GM21528 (cell line): ENCODE results near the gene WNT1.
A peak's percentile ranks its signal among the peaks of the same experiment; 100 is the strongest.

ENCODE experiments used
- ATAC-seq: cut with Tn5 transposase; IDR thresholded peaks from one replicate; pipeline ENCODE4 v1.9.1; 2021; ENCODE audit warnings: mild to moderate bottlenecking, moderate library complexity; ENCODE audit not compliant: unreplicated experiment, low FRiP score

The WNT1 gene

DNA sequence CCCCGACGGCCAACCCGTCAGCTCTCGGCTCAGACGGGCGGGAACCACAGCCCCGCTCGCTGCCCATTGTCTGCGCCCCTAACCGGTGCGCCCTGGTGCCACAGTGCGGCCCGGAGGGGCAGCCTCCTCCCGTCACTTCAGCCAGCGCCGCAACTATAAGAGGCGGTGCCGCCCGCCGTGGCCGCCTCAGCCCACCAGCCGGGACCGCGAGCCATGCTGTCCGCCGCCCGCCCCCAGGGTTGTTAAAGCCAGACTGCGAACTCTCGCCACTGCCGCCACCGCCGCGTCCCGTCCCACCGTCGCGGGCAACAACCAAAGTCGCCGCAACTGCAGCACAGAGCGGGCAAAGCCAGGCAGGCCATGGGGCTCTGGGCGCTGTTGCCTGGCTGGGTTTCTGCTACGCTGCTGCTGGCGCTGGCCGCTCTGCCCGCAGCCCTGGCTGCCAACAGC lies at the start of gene WNT1:
TSS of gene WNT1 (plus strand) at position 32 of the 450 bp plus-strand sequence. CDS start at position 361, 329 bp downstream.
- ATAC-seq = no peak

DNA sequence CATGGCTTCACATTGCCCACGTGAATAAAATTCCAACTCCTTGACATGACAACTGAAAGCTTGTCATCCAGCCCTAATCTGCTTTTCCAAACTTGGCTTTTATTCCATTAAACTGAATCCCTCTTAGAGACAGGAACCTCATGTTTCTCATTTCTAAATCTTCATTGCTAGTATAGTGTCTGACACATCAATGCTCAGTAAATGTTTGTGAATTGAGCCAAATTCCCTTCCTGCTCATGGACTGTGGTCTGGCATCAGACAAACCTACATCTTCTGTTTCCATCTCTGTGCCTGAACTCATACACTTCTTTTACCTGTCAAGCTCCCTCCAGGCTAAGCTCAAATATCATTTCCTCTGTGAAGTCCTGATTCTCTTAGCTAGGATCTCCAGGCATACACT lies 48.6 kb upstream of the WNT1 start:
- no peak for ATAC-seq

DNA sequence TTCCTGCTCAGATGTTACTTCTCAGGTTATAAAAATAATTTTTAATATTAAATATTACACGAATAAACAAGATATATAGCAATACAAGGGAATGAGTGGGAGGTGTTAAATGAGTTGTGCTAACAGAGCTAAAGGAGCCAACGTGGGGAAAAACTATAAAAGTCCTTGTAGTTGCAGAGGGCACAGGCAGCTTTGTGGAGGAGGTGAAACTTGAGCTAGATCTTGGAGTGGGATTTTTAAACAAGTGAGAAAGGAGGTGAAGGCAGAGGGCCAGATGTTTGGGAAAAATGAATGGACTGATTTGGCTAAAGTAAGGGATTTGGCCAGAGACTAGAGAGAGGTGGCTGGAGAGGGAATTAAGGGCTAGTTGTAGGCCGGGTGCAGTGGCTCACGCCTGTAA lies 47.6 kb upstream of the WNT1 start:
- ATAC-seq = no peak

DNA sequence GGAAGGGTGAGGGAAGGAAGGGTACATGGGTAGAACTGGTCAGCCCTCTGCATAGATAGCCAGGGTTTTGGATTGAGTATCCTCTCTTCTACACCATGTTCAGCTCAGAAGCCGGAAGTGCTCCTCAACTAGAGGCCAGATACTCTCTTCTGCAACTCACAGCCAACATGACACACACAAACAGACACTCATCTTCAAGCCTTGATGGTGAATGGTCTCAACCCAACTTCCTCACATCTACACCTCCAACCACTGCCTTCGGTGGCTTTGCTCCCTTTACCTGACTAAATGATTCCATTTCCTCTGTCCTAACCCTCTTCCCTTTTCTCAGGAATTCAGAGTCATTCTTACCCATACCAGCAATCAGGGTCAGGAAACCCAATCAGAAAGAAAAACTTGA lies 45.2 kb upstream of the WNT1 start:
- no peak for ATAC-seq

DNA sequence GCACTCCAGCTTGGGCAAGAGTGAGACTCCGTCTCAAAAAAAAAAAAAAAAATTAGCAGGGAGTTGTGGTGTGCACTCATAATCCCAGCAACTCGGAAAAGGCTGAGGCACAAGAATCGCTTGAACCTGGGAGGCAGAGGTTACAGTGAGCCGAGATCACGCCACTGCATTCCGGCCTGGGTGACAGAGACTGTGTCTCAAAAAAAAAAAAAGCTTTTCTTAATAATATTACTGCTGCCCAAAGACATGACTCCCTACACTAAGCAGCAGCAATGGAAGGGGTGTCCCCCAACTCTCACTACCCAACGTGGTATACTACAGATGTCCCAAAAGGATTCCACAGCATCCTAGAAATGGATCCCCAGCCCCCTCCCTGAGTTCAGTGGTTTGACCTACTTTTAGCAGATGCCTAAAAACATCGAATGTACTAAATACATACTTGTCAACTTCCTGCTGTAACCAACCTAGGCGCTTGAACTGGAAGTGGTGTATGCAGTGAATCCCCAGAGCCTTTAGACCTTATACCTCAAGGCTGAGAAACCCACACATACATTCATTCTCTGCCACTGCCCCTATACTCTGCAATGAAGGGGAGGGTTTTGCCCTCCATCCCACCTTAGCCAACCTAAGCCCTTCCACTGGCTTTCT lies 44.3 kb upstream of the WNT1 start:
- no peak for ATAC-seq

DNA sequence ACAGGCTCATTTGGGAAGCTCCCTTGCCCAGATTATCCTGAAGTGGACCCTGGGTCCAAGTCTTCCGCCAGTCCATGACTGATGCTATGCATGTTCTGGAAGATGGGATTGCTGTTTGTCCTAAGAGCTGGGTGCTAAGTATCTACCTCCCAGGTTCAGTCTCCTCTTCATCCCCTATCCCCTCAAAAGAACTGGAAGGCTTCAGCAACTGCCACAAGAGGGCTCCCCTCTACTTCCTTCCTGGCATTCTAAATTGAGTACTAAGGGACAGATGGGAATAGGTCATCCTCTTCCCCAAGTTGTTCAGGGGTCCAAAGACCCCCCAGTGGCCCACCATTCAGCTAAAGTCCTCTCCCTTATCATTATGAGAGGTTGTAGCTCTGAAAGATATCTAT lies 43.8 kb upstream of the WNT1 start:
- no peak for ATAC-seq

DNA sequence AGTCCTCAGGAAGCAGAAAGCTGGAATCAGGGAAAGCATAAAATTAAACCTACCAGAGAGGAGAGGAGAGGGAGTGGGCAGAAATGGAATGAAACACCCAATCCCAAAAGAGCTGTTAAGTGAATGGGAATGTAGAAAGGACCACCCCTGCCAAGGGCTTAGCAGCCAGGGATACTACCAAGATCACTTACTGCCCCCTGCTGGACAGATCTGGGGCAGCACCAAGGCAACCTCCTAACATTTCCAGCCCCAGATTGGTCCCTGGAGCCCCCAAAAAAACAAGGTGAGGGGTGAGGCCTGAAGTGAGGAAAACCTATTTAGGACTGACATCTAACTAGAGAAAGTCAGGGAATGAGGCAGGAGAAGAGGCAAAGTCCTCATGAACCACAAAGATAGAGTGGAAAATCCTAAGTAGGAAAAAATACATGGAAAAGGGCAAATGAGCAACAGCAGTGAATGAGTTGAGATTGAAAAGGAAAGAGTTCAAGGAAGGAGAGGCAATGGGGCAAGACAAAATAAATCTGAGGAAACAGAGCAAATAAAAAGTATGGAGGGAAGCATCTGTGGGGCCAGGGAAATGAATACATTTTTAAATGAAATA lies 41.6 kb upstream of the WNT1 start:
- no peak for ATAC-seq

DNA sequence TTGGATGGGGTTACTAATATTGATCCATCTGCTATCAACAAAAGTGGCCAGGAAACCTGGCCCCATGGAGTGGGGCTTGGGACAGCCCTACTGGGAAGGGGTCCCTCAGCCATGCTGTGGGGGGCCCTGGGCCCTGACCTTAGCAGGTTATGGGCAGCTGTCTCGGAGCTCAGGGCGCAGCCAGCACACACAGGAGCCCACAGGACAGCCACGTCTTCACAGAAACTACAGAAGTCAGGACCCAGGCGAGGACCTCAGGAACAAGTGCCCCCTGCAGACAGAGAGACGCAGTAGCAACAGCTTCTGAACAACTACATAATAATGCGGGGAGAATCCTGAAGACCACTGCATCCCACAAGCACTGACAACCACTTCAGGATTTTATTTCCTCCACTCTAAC lies 41.0 kb upstream of the WNT1 start:
- no peak for ATAC-seq

DNA sequence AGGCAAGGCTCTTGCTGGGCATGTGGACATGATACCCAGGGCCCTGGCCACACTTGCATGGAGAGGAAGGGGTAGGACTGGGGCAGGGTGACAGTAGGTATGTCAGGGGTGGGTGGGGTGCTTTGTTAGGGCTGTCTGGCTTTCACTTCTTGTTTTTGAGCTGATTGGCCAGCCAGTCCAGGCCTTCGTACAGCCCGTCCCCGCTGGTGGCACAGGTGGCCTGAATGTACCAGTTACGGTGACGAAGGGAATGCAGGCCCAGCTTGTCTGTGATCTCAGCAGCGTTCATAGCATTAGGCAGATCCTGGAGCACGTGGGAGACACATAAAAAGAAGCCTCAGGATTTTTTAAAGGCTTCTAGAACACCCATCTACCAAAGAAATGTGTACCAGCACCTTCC lies 39.3 kb upstream of the WNT1 start:
- no peak for ATAC-seq

DNA sequence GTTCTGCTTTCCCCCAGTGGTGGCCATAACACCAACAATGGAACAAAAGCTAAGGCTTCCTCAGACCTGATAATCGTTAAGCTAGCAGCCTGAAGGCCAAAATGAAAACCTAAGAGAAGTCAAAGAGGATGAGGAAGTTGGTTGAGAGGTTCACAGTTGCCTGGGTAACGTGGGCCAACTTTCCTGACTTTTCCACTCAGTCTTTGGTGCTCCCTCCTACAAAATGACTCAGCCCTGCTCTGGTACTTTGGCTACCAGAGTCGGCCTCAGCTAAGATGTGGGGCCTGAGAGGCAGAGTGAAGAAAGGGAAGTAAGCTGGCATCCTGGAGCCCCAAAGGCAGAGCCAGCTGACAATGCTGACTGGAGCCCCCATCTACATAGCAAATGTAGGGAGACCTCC lies 37.9 kb upstream of the WNT1 start:
- ATAC-seq = no peak

DNA sequence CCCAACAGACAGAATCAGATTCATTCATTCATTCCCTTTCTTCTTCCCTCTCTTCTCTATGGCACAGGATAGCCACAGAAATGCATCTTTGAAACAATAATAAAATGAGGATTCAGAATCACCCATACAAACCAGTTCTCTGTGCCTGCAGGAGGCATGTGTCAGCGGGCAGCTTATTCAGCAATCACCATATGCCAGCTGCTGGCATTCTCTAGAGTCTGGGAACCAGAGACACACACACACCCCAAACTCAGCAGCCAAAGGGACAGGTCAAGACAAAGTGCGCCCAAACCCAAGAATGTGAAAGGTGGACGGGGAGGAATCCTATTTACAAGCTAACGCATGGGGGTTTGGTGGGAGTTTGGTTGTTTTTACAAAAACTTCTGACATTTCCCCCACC lies 34.9 kb upstream of the WNT1 start:
- ATAC-seq = no peak

DNA sequence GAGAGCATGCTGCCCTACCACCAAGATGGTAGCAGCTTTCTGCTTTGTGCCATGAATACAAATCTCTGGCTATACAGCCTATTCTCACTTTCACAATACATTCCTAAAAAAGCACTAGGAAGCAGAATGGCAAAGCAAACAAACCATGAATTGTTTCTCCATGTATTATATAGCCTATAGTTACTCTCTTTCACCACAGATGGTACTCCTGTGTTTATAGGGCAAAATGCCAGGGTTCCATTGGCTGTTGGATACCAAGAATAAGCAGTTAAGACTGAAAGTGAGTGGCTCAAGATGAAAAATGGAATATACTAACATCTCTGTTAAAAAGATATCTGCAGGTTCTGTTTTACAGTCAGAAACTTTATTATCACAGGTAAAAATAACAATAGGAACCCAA lies 31.9 kb upstream of the WNT1 start:
- no peak for ATAC-seq

DNA sequence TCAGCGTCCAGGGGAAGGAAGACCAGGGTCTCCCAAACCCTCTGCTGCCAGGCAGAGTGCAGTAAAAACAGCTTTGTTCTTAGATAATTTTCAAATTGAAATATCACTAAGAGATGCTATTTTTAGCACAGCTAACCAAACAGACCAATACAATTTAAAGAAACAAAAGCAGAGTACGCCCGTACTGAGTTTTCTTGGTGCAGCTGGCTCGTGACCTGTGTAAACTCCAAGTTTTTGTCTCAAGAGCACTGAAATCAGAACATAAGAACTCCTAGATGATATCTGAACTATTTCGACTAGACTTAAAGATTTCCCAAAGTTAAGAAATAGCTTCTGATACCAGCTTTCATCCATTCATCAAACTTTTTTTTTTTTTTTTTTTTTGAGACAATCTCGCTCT lies 31.2 kb upstream of the WNT1 start:
- ATAC-seq = no peak

DNA sequence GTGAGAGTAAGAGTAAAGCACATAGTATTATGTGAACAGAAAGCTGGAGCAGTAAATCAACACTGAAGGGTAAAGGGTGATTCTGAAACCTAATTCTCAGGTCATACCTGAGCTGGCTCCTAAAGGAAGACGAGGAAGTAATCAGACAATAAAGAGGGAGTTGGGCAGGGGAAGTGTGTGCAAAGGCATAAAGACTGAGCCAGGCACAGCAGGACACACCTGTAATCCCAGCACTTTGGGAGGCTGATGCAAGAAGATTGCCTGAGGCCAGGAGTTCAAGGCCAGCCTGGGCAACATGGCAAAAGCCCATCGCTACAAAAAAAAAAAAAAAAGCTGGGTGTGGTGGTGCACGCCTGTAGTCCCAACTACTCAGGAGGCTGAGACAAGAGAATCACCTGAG lies 30.4 kb upstream of the WNT1 start:
- no peak for ATAC-seq

DNA sequence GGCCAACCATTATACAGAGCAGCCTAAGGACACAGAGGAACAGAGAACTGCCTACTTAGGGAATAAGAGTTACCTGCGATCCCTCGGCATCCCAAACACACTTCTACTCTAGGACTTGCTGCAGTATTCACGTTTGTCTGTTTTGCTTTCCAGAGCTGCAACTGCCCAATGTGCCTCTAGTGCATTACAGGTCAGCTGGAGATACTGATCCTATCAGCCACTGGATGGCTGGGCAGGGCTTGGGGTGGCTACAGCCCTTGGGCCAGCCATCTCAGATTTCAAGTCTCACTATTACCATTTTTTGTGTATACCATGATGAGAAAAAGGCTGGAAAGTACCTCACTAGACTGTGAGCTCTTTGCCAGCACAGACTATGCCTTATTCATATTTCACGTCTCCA lies 25.4 kb upstream of the WNT1 start:
- no peak for ATAC-seq

DNA sequence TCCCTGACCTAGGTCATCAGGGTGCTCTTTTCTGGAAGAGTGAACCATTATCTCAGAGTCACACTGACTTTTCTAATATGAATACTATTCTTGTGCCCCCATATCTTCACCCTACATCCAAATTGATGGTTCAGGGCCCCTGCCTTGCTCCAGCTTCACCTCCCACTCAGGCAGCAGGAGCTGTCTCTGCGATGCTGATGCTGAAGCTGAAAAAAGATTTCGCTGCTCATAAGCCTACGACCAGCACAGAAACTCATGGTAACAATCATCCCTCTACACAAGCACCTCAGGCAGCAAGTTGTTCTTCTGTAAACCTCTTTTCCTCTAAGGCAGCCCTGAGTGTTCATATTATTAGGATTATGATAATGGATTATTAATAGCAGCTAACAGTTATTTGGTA lies 24.1 kb upstream of the WNT1 start:
- ATAC-seq = no peak

DNA sequence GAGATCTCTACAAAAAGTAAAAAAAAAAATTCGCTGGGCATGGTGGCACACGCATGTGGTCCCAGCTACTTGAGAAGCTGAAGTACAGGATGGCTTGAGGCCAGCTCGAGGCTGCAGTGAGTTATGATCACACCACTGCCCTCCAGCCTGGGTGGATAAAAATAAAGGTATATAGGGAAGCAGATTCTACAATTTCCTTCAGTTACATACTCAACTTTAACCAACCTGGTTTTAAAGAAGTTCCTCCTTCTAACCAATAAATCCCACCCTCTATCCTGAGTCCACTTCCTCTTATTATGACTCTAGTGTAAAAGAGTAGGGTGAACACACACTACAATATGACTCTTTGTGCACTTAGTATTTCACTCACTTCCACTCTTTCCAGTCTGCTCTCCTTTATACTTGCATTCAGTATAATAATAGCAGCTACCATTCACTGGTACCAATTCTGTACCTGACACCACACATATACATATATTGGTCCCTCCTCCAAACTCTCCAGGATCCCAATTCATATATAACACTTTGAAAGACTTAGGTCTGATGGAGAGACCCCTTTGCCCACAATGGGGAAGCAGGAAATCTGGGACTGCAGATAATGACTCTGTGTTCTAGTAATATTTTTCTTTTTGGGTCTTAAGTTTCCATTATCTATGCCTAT lies 23.2 kb upstream of the WNT1 start:
- no peak for ATAC-seq

DNA sequence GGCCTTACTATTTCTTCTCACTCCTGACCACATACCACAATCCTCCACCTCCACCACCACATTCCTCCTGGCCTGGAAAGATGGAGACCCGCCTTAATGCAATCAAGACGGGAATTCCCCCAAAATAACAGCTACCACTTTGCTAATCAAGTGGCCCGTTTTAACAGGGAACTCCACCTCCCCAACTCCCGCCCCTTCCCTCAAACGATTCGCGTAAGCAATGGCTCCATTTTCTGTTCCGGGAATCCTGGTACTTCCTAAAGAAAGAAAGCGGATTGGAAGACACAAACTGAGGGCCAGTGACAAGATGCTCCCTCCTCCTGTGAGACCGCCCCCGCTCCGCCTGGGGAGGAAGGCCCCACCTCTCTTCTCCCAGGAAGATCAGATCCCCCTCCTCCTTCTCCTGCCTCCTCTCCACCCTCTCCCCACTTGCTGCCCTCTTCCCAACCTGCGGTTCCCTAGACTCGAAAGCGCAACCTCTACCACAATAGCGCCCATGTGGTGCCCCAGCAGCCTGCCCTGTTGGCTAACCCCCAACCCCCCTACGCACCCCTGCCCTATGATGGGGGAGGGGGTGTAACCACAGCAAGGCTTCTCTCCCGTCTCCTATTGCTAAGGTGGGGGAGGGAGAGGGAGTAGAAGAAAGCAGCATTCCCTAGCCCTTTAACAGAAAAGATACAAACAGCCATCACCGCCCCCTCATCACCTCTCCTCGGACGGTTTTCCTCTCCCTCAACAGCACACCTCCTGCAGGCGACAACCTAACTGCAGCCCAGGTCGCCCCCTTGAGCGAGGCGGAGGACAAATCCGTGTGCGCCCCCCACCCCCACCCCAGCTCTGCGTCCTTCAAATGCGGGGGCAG lies 21.6 kb upstream of the WNT1 start:
- peak; percentile 15 for ATAC-seq

DNA sequence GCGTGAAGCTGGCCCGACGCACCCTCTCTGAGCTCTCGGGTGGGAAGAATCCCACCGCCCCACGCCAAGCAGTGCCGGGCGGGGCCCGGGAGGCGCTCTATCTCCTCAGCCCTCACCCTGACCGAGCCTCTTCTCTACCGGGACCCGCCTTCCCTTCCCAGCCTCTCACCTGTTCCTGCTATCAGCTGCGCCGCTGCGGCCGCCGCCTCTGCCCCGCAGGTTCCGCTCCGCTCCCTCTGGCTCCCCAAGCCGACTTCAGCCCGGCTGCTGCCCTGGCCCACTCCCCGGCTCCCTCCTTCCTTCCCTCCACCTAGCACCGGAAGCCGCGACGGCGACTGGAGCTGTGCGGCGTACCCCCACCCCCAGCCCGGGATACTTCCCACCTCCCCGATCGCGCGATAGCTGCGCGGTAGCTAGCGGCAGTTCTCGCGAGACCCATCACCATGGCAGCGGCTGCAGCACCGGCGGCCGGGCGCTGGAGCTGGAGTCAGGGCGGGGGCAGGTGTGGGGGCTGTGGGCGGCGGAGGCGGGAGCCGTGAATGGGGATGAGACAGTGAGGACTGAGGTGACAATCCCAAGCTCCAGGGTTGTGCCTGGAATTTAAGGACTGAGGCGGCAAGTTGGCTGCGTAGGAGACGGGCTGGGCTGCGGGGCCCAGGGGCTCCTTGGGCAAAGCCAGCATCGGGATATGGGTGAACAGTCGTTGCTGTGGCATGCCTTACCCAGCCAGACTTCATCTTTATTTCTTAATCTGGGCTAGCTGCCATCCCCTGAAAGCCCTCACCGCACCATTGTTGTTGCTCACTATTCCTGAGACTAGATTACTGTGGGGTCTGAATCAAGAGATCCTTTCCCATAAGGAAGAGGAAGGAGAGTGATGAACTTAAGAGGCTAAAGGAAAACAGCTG lies 20.7 kb upstream of the WNT1 start, which contains the start of gene ARF3:
TSS of gene ARF3 (minus strand) at position 347 of the 908 bp plus-strand sequence. CDS start 16,392 bp downstream, outside the sequence.
- ATAC-seq = peak; percentile 84

DNA sequence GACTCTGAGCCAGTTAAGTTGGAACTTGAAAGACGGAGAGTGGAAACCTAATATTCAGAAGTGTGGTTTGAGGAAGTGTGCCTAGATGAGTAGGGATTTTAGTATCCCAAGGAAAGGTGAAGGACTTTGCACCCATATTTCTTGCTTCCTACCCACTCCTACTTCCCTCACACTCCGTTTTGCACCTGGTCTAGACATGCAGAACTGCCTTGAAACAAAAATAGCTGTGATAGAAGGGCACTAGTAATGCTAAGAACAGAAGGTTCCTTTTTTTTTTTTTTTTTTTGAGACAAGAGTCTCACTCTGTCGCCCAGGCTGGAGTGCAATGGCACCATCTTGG lies 20.1 kb upstream of the WNT1 start:
- ATAC-seq = no peak
